ENCODE results near the gene TCF12.

TCF12 gene

DNA sequence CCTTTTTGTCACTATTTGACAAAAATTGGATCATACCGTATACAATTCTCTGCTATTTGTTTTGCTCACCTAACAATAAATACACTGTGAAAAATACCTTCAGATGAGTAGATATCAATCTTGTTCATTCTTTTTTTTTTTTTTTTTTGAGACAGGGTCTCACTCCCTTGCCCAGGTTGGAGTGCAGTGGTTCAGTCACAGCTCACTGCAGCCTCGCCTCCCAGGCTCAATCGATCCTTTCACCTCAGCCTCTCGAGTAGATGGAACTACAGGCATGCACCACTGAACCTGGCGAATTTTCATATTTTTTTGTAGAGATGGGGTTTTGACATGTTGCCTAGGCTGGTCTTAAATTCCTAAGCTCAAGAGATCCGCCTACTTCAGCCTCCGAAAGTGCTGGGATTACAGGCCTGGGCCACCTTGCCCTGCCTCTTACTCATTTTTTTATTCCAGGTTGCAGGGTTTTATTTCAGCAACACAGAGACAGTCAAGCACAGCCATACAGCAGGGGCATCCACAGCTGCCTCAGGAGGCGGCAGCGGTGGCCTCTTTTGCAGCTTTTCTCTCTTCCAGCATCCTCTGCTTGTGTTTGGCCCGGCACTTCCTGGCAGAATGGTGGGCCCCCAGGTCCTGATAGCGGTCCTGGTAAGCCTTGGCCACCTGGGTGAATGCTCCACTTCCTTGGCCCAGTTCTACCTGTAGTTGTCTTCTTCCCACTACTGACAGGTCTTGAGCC lies 406.7 kb downstream of the TCF12 start:
- DNase-seq: no peak

- DNase-seq: no peak
Observed at GRCh38 chr15:57326196-57326595, 407.8 kb downstream of the TCF12 start.

DNA sequence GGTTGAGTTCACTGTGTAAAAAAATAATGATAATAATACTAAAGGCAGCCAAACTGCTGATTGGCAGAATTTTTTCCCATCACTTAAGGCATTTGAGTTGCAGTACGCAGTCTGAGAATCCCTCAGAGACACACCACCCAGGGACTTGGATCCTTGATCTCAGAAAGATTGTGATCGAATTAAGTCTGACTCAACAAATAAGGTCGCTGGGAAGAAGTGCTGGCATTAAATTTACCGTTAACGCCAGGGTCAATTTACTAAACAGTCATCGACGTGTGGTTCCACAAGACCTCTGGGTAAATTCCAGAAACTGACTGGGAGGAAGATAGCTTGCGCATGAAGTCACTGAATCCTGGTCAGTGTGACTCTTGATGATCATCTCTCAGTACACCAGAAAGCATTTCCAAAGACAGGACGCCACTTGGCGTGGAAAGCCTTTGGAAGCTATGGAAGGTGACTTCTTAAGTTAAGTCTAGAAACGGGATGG lies 409.6 kb downstream of the TCF12 start:
- no peak for DNase-seq

DNA sequence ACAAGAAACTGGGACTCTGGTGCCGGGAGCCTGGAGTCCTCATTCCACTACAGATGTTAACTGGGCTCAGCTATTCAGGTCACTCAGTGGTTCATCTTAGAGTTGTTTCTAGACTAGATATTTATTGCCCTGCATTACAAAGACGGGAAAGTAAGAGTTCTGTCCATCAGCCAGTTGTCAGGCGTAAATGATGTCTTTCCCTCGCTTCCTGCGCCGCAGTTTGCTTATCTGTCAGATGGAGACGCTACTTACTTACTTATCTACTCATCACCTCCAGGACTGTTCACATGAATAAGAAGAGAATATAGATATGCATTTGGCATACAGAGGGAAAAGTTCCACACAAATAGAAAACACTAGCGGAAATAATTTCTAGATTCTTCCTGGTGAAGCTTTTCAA lies 410.0 kb downstream of the TCF12 start:
- DNase-seq: no peak

- DNase-seq: no peak
Observed at GRCh38 chr15:57328897-57329296, 410.5 kb downstream of the TCF12 start.

- DNase-seq: no peak
Observed at GRCh38 chr15:57329582-57330367, 411.3 kb downstream of the TCF12 start.

GRCh38 chr15:57330619-57331340 lies 412.3 kb downstream of the TCF12 start:
- DNase-seq: no peak

DNA sequence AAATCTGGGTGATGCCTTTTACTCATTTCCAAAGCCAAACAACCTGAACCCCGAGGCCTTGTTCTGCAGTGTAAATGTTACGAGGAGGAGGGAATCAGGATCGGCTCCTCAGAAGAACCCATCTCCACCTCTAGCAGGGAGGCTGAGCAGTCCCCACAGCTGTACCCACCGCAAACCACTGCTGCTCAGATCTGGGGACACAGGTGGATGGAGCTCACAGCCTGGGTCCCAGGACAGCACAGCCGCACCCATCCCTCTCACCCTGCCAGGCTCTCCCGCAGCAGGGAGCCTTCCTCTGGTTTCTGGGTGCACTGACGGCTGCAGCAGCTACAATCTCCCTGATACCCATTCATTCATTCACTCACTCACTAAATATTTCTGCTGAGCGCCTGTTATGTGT lies 413.9 kb downstream of the TCF12 start:
- no peak for DNase-seq

GRCh38 chr15:57333487-57333886 lies 415.0 kb downstream of the TCF12 start:
- no peak for DNase-seq

DNA sequence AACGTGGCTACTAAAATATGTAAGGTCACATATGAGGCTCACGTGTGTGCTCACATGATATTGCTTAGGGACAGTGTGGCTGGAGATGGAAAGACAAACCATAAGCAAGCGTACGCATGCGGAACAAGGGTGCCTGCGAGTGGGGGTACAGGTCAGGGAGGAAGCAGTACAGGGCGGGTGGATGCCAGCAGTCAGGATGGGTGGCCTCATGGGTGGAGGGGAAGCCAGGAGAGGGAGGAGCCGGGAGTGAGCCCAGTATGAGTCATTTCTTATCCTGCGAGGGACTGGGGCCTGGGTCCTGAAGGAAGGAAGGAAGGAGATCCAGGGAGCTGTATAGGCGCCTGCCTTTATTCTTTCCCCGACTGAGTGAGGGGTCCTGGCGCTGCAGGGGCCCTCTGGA lies 415.8 kb downstream of the TCF12 start:
- no peak for DNase-seq

DNA sequence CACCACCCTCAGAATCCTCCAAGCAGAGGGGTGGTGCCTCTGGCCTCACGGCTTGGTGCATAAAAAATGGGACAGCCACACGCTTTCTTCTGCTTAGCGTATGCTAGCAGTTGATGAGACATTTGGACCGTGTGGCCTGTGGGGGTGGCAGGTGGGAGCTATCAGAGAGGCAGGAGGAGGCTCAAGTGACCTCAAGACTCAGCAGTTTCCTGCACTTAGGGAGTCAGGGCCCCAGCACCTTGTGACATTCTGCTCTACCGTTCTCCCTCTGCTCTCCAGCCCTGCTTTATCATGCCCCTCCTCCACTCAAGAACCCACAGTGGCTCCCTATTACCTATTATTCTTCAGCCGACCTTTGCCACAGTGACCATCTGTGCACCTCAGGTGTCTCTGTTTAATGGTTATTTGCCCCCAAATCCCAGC lies 416.9 kb downstream of the TCF12 start:
- no peak for DNase-seq

GRCh38 chr15:57335719-57336118 lies 417.3 kb downstream of the TCF12 start:
- no peak for DNase-seq

GRCh38 chr15:57337868-57338411 lies 419.5 kb downstream of the TCF12 start:
- peak; percentile 14 to 15 for DNase-seq

DNA sequence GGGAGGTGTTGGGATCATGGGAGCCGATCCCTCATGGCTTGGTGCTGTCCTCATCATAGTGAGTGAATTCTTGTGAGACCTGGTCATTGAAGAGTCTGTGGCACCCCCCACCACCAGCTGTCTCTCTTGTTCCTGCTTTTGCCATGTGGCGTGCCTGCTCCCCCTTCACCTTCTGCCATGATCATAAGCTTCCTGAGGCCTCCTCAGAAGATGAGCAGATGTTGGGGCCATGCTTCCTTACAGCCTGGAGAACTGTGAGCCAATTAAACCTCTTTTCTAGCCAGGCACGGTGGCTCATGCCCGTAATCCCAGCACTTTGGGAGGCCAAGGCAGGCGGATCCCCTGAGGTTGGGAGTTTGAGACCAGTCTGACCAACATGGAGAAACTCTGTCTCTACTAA lies 420.9 kb downstream of the TCF12 start:
- no peak for DNase-seq
